Natural killer cell (primary cell): Measurements from ENCODE around the gene COX14. TPM values are rescaled to one million over a fixed set of nuclear protein-coding genes. Genes with fewer than 3 reads are reported as not detected.

Experiments
- ATAC-seq, 3 donors: fragments of 150-1000 bp in 2 of 3; fragments of 200-7000 bp in 1 of 3; cut with Tn5 transposase; 1 replicate in 1 of 3; 2 replicates in 2 of 3; pipeline ENCODE4 v1.10.0; 2021; ENCODE audit warnings: mild to moderate bottlenecking in 2 of 3, moderate library complexity in 2 of 3
- DNase-seq, 2 donors: peaks; one replicate each; pipeline versions ENCODE4 v3.0.0 to v3.0.0-alpha.2; 2013 to 2021; ENCODE audit warnings: mixed read lengths in 1 of 2
- H3K27ac ChIP-seq: one replicate; pipeline ENCODE4 v1.5.1; 2013; ENCODE audit warnings: mild to moderate bottlenecking, low read length
- H3K27me3 ChIP-seq: one replicate; pipeline ENCODE4 v1.6.1; 2013; ENCODE audit warnings: low read length; ENCODE audit not compliant: control insufficient read depth, insufficient read depth
- H3K36me3 ChIP-seq: one replicate; pipeline ENCODE4 v1.6.1; 2013; ENCODE audit warnings: low read length; ENCODE audit not compliant: control insufficient read depth, insufficient read depth
- H3K4me1 ChIP-seq: one replicate; pipeline ENCODE4 v1.6.1; 2013; ENCODE audit warnings: low read length; ENCODE audit not compliant: control insufficient read depth, insufficient read depth
- H3K4me3 ChIP-seq: one replicate; pipeline ENCODE4 v1.5.1; 2013; ENCODE audit warnings: low read length
- H3K9me3 ChIP-seq: one replicate; pipeline ENCODE4 v1.6.1; 2013; ENCODE audit warnings: low read length; ENCODE audit not compliant: control insufficient read depth, insufficient read depth
- H3K27ac Mint-ChIP-seq, 2 donors: one replicate each; pipeline ENCODE4 v1.8.0; 2022; ENCODE audit warnings: mild to moderate bottlenecking in 2 of 2, mixed read lengths in 2 of 2, moderate library complexity in 1 of 2
- H3K27me3 Mint-ChIP-seq, 2 donors: one replicate each; pipeline ENCODE4 v1.8.0; 2022; ENCODE audit warnings: low read depth in 2 of 2, mixed read lengths in 2 of 2
- H3K36me3 Mint-ChIP-seq: one replicate; pipeline ENCODE4 v1.8.0; 2022; ENCODE audit warnings: mixed read lengths
- H3K4me1 Mint-ChIP-seq, 2 donors: one replicate each; pipeline ENCODE4 v1.8.0; 2022; ENCODE audit warnings: mixed read lengths in 2 of 2
- H3K4me3 Mint-ChIP-seq: one replicate; pipeline ENCODE4 v1.8.0; 2022; ENCODE audit warnings: mild to moderate bottlenecking, moderate library complexity, mixed read lengths
- H3K9me3 Mint-ChIP-seq, 2 donors: one replicate each; pipeline ENCODE4 v1.8.0; 2022; ENCODE audit warnings: mixed read lengths in 2 of 2
- CTCF ChIP-seq: fragments of 200-600 bp; IDR thresholded peaks from one replicate; pipeline ENCODE4 v1.8.0; 2022; ENCODE audit warnings: antibody characterized with exemption
- WGBS: methylation state at CpG from one replicate; pipeline ENCODE4 v1.1.7; 2013; ENCODE audit warnings: missing lambda C conversion rate; ENCODE audit not compliant: insufficient coverage; 5-methylcytosine and 5-hydroxymethylcytosine counted together
- intact Hi-C: fragments of 100-400 bp; cut with micrococcal nuclease; formaldehyde crosslinking; loops from one replicate; pipeline ENCODE4 v1.14.2; 2022
- total RNA-seq, 4 donors: library from RNA; stranded (reverse); fragments of 120-200 nt in 1 of 4; gene quantifications; one replicate each; pipeline versions ENCODE4 v1.2.3 to v1.2.4, GENCODE V29; 2013 to 2022

COX14 gene
- 10 to 100 TPM; 32.8 to 42.6 (median 36.7) TPM for total RNA-seq
- 44.3 TPM for total RNA-seq (2013)

GRCh38 chr12:50111693-50112455 is at the start of gene COX14:
Gene COX14 (plus strand): TSS chr12:50112236. CDS start chr12:50120044, 7,808 bp downstream.
- Histone ChIP-seq H3K36me3 (peaks cover 9% of the 10 kb centered on the region), H3K27me3 (no peaks in the 10 kb centered on the region), H3K27ac (peak within 1 kb of the TSS; percentile 93), H3K4me3 (peak within 1 kb of the TSS; percentile 97), H3K9me3 (no peaks in the 10 kb centered on the region), H3K4me1 (peaks cover 33% of the 10 kb centered on the region)
- Mint-ChIP-seq H3K4me3 (peak within 1 kb of the TSS; percentile 99), H3K27me3 (no peaks in the 10 kb centered on the region), H3K4me1 (peaks cover 28 to 37% of the 10 kb centered on the region in 2 donors), H3K36me3 (no peaks in the 10 kb centered on the region), H3K27ac (peak within 1 kb of the TSS; percentile 89 to 96), H3K9me3 (no peaks in the 10 kb centered on the region)
- intact Hi-C loops, result loop anchor here (1.0 to 5.0 kb wide), 4 partner anchors 27 to 370 kb away; partner anchors contain the start of genes CERS5, RACGAP1, SMARCD1 and TMBIM6
- ATAC-seq (peak; percentile 83 to 93 (median 85)), DNase-seq (peak; percentile 99 to 100)
- under 1% methylated on average over 59 of the region's 59 CpGs for WGBS
- peak; percentile 89 for TF ChIP-seq CTCF

DNA sequence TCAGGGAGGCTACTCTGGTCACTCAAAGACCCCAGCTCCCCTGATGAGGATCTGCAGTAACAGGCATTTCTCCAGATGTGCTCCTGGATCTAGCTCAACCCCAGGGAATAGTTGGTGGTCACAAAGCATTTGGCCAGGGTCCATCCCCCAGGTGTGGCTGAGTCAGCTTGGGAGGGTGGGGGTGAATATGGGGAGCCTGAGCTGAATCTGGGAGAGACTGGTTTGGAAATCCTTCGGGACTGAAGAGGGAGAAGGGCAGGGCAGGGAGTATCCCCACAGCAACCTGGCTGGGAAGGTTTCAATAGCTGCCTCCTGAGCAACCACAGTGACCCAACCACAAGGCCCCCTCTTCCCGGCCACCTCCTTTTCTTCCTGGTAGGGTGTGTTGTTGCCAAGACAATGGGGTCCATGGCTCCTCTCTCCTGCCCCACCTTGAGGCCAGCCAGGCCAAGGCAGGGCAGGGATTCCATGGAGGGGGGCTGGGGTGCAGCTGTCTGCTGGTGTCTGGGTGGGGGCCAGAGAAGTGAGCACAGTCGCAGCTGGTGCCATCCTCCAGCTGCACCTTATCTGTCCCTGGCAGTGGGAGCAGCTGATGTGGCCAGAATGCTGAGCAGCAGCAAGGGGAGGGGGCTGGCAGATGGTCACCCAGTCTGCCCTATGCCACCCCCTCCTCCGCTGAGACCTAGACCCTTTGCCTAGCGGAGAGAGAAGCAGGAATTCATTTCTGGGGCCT is 49.1 kb upstream of the COX14 start:
- no peak overlapping the region for H3K4me3 Mint-ChIP-seq
- H3K27me3 Mint-ChIP-seq, result peaks cover 28 to 33% of the 10 kb centered on the region in 2 donors
- Histone ChIP-seq H3K4me1 (no peaks in the 10 kb centered on the region), H3K9me3 (no peaks in the 10 kb centered on the region), H3K27ac (no peak overlapping the region), H3K27me3 (peaks cover 5% of the 10 kb centered on the region), H3K4me3 (no peak overlapping the region), H3K36me3 (no peaks in the 10 kb centered on the region)
- DNase-seq (no peak), ATAC-seq (no peak)
- H3K9me3 Mint-ChIP-seq, result no peaks in the 10 kb centered on the region
- 64% methylated on average over 4 of the region's 5 CpGs for WGBS
- no peaks in the 10 kb centered on the region for H3K36me3 Mint-ChIP-seq
- intact Hi-C loops, result no loop called here
- H3K4me1 Mint-ChIP-seq, result peaks cover 6 to 7% of the 10 kb centered on the region in 2 donors
- no peak for TF ChIP-seq CTCF
- no peak overlapping the region for H3K27ac Mint-ChIP-seq

GRCh38 chr12:50065726-50066310 is 46.2 kb upstream of the COX14 start:
- Histone ChIP-seq H3K9me3 (no peaks in the 10 kb centered on the region), H3K4me1 (peaks cover 6% of the 10 kb centered on the region), H3K4me3 (no peak overlapping the region), H3K27me3 (no peaks in the 10 kb centered on the region), H3K36me3 (no peaks in the 10 kb centered on the region), H3K27ac (no peak overlapping the region)
- no peak for DNase-seq
- H3K36me3 Mint-ChIP-seq, result no peaks in the 10 kb centered on the region
- no peak overlapping the region for H3K4me3 Mint-ChIP-seq
- H3K4me1 Mint-ChIP-seq, result peaks cover 0 to 6% of the 10 kb centered on the region in 2 donors
- H3K9me3 Mint-ChIP-seq, result no peaks in the 10 kb centered on the region
- no peak for ATAC-seq
- peaks cover 14 to 17% of the 10 kb centered on the region in 2 donors for H3K27me3 Mint-ChIP-seq
- intact Hi-C loops, result no loop called here
- no peak for TF ChIP-seq CTCF
- WGBS, result 83% methylated on average over 2 of the region's 3 CpGs
- H3K27ac Mint-ChIP-seq, result no peak overlapping the region
